ENCODE results near the gene FBXW7. TPM values are rescaled to one million over a fixed set of nuclear protein-coding genes. Genes with fewer than 3 reads are reported as not detected.

Gene FBXW7
- total and polyA plus RNA-seq, 2 of the 8 experiments (the other 6 are each of a cell fraction or from before 2014, with no cell fraction given): 6.0 to 26.7 TPM

DNA sequence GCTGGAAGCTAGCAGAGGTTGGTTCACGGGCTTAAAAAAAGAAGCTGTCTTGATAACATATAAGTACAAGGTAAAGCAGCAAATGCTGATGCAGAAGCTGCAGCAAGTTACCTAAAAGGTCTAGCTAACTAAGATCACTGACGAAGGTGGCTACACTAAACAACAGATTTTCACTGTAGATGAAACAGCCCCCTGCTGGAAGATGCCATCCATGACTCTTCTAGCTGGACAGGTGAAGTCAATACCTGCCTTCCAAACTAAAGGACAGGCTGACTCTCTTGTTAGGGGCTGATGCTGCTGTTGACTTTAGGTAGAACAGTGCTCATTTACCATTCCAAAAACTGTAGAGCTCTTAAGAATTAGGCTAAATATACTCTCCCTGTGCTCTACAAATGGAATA is 99.5 kb downstream of the FBXW7 start:
- Histone ChIP-seq H2AFZ (ENCODE audit: low read length) (no peak overlapping the region), H4K91ac (replicated peaks; ENCODE audit: insufficient read length, low read length) (no peak overlapping the region), H3K9me3 (ENCODE audit: insufficient read depth in 2 of 2, low read depth in 1 of 2, low read length in 1 of 2) (no peaks in the 10 kb centered on the region), H3K4me3 (ENCODE audit: extremely low read depth in 1 of 4, insufficient read depth in 2 of 4, low read depth in 3 of 4, low read length in 4 of 4) (no peak overlapping the region), H4K20me1 (replicated peaks in 1 of 2; ENCODE audit: control insufficient read depth in 1 of 2, insufficient read depth in 2 of 2, low read length in 2 of 2) (no peaks in the 10 kb centered on the region), H4K8ac (ENCODE audit: extremely low read depth, insufficient read depth, low read length) (no peak overlapping the region), H3K14ac (ENCODE audit: insufficient read length) (no peak overlapping the region), H3K23me2 (ENCODE audit: low read depth, low read length) (no peaks in the 10 kb centered on the region; the same call in 1 of the 2 replicates), H3K27ac (ENCODE audit: low read depth, low read length) (no peak overlapping the region), H2BK12ac (ENCODE audit: low read depth, low read length) (no peak overlapping the region), H3K27me3 (replicated peaks in 1 of 4; ENCODE audit: control insufficient read depth in 3 of 4, extremely low read depth in 1 of 4, insufficient read depth in 3 of 4, low read length in 3 of 4) (no peaks in the 10 kb centered on the region), H2BK20ac (ENCODE audit: low read length) (no peak overlapping the region), H2BK5ac (ENCODE audit: low read depth, low read length) (no peak overlapping the region), H3K23ac (ENCODE audit: insufficient read length) (no peak overlapping the region), H3K79me1 (ENCODE audit: low read depth, low read length) (no peaks in the 10 kb centered on the region), H3K79me2 (ENCODE audit: control insufficient read depth in 1 of 2, insufficient read depth in 2 of 2, low read length in 2 of 2) (peaks cover 0 to 21% of the 10 kb centered on the region in 2 experiments; a peak in 2 of 4 replicates), H3K4me1 (replicated peaks in 1 of 4; ENCODE audit: control insufficient read depth in 3 of 4, insufficient read depth in 4 of 4, low read length in 3 of 4) (peaks cover 0 to 5% (median under 1%) of the 10 kb centered on the region in 4 experiments; a peak in 2 of 7 replicates), H4K5ac (ENCODE audit: insufficient read length, low read depth, low read length) (no peak overlapping the region), H3K4me2 (ENCODE audit: insufficient read depth in 1 of 2, low read depth in 2 of 2, low read length in 2 of 2) (no peak overlapping the region), H2AK5ac (ENCODE audit: low read depth, low read length) (no peak overlapping the region), H3K18ac (ENCODE audit: extremely low read depth, low read length) (no peak overlapping the region), H3K56ac (replicated peaks; ENCODE audit: insufficient read length, low read depth, low read length) (no peak overlapping the region), H3K9ac (replicated peaks in 1 of 4; ENCODE audit: extremely low read depth in 1 of 4, low read depth in 3 of 4, low read length in 3 of 4) (no peak overlapping the region), H2BK15ac (ENCODE audit: low read length) (no peak overlapping the region), H2BK120ac (replicated peaks; ENCODE audit: low read depth, low read length) (no peak overlapping the region), H3K4ac (replicated peaks; ENCODE audit: insufficient read length, low read depth, low read length) (no peak overlapping the region), H3K36me3 (ENCODE audit: control insufficient read depth in 2 of 4, insufficient read depth in 4 of 4, low read length in 3 of 4) (no peaks in the 10 kb centered on the region)
- CTCF ChIA-PET (ENCODE audit: partially characterized antibody): interaction anchor here (0.8 to 1.9 kb wide), 17 partner anchors 9 to 203 kb away, joined by 3 to 10 read pairs (median 4); no protein-coding TSS in a partner anchor
- WGBS, 2 experiments (ENCODE audit: extremely low coverage in 1 of 2, insufficient coverage in 1 of 2, insufficient read length in 1 of 2, insufficient replicate concordance in 2 of 2, low coverage in 1 of 2, low lambda C conversion rate in 2 of 2, missing lambda C conversion rate in 1 of 2): 91% methylated on average over 2 of the region's 2 CpGs; no CpG with 5 or more reads in 1 of the 2 experiments
- POLR2A ChIA-PET (ENCODE audit: partially characterized antibody): no interaction called here
- DNase-seq (ENCODE audit: low read depth in 1 of 2, low spot score in 2 of 2) (no peak), FAIRE-seq (peak; percentile 79)
- TF ChIP-seq ZNF274 (IDR thresholded peaks at IDR 0.05; ENCODE audit: borderline replicate concordance, extremely low read depth, low read length) (no peak), EZH2 (IDR thresholded peaks at IDR 0.05; ENCODE audit: low read depth, low read length, severe bottlenecking) (no peak), HDAC2 (IDR thresholded peaks at IDR 0.05; ENCODE audit: borderline replicate concordance in 1 of 2, low read depth in 2 of 2, low read length in 2 of 2) (no peak), RNF2 (IDR thresholded peaks at IDR 0.05; ENCODE audit: borderline replicate concordance, low read depth, low read length, missing control alignments, poor library complexity, severe bottlenecking) (no peak), SIRT6 (IDR thresholded peaks at IDR 0.05; ENCODE audit: low read length) (no peak), RAD21 (IDR thresholded peaks at IDR 0.05 in 1 of 2, conservative IDR thresholded peaks at IDR 0.05 in 1 of 2; ENCODE audit: low read depth in 2 of 2, low read length in 2 of 2) (peak; percentile 11 to 29; a peak in 2 of 4 replicates), EP300 (IDR thresholded peaks at IDR 0.05; ENCODE audit: borderline replicate concordance in 1 of 2, low read depth in 2 of 2, low read length in 2 of 2) (no peak), SIN3A (conservative IDR thresholded peaks at IDR 0.05 in 1 of 2, IDR thresholded peaks at IDR 0.05 in 1 of 2; ENCODE audit: low read depth in 1 of 2, low read length in 2 of 2) (no peak)
- TF ChIP-seq, protein P1, sequence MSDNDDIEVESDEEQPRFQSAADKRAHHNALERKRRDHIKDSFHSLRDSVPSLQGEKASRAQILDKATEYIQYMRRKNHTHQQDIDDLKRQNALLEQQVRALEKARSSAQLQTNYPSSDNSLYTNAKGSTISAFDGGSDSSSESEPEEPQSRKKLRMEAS (IDR thresholded peaks at IDR 0.05): no peak
- TF ChIP-seq, protein P2, sequence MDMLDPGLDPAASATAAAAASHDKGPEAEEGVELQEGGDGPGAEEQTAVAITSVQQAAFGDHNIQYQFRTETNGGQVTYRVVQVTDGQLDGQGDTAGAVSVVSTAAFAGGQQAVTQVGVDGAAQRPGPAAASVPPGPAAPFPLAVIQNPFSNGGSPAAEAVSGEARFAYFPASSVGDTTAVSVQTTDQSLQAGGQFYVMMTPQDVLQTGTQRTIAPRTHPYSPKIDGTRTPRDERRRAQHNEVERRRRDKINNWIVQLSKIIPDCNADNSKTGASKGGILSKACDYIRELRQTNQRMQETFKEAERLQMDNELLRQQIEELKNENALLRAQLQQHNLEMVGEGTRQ (IDR thresholded peaks at IDR 0.05; ENCODE audit: low read length): no peak
